ENCODE data around the gene NSMCE1.
"Not testable (repeated sequence)": the region's sequence is repeated elsewhere in the genome, so short reads cannot be mapped to it uniquely, and the experiment has no call there.

Gene NSMCE1

DNA sequence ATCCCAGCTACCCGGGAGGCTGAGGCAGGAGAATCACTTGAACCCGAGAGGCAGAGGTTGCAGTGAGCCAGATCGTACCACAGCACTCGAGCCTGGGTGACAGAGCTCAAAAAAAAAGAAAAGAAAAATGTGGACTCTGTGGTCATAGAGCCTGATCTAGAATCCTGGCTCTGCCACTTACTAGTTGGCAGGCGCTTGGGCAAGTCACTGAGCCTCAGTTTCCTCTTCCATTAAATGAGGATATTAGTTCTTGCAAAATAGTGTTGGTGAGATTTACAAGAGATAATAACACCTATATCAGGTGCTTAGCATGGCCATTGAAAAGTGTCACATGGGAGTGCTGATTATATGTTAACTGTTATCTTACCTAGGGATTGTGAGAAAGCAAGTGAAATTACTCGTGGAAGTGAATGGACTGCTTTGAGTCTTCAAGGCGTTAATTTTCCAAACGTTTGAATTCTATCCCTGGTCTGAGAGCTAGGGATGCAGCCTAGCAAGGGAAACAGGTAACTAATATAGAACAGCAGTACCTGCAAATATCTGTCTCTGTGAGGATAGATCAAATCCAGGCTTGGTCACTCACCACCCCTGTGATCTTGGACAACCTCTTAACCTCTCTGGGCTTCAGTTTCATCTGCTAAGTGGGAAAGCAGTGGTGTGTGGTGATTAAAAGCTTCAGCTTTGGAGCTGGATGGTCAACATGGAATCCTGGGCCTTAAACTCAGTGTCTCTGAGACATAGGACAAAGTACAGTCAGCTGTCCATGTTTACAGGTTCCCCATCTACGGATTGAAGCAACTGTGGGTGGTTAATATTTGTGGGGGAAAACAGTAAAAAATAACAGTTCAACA, 953 bp upstream of the NSMCE1 start:
- DNase-seq: no peak

DNA sequence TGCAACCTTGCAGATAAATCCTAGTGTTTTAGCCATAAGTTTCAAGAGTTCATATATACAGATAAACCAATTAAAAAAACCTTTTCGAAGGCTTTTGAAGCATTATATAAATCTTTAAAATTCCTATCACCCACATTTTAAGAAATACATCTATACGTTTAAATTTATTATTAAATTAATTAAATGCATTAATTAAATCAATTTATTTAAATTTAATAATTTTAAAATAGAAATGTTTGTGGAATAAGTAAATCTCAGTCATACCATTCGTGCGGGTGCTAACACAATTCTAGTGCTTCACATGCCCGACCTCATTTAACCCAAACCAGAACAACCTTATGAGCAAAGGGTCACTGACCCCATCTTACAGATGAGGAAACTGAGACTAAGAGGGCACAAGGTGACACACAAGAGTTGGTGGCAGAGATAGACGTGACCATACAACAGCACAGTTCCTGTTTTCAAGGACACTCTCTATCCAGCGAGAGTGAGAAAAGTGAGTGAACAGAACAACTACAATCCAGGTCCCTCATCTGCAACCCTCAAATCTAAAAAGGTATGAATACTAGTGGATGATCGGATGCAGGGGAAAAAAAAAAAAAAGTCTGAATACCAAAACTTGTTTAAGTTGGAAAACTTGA, 1.4 kb downstream of the NSMCE1 start:
- no peak for DNase-seq

- DNase-seq: no peak
These were observed 2.6 kb downstream of the NSMCE1 start for GRCh38 chr16:27265982-27266381.

GRCh38 chr16:27264151-27264550, 4.4 kb downstream of the NSMCE1 start:
- no peak for DNase-seq

DNA sequence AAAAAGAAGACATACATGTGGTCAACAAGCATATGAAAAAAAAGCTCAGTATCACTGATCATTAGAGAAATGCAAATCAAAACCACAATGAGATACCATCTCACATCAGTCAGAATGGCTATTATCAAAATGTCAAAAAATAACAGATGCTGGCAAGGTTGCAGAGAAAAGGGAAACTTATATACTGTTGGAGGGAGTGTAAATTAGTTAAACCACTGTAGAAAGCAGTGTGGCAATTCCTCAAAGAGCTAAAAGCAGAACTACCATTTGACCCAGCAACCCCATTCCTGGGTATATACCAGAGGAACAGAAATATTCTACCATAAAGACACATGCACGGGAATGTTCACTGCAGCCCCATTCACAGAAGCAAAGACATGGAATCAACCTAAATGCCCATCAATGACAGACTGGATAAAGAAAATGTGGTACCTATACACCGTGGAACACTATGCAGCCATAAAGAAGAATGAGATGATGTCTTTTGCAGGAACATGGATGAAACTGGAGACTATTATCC, 5.6 kb downstream of the NSMCE1 start:
- not testable (repeated sequence) for DNase-seq

- no peak for DNase-seq
These were observed 8.9 kb downstream of the NSMCE1 start for GRCh38 chr16:27259710-27260109.

GRCh38 chr16:27258241-27258734, 10.3 kb downstream of the NSMCE1 start:
- no peak for DNase-seq

DNA sequence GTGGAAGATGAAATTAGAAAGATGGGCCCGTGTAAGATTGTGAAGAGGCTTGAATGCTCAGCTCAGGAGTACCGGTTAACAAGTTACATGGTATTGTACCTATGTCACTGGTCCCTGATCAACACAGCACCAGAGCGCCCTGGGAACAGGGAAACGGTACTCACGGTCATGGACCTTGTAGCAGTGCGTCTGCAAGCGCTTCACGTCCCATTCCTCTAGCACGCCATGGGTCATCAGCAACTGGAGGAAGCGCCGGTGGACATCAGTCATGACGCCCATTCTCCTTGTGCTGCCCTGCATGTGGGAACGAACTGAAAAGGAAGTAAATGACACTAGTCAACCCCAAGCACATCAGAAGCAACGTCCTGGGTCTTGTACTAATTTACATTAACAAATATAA, 11.3 kb downstream of the NSMCE1 start:
- no peak for DNase-seq

- no peak for DNase-seq
These were observed 11.7 kb downstream of the NSMCE1 start for GRCh38 chr16:27256861-27257260.

- DNase-seq: no peak
These were observed 14.2 kb downstream of the NSMCE1 start for GRCh38 chr16:27254262-27254811.

DNA sequence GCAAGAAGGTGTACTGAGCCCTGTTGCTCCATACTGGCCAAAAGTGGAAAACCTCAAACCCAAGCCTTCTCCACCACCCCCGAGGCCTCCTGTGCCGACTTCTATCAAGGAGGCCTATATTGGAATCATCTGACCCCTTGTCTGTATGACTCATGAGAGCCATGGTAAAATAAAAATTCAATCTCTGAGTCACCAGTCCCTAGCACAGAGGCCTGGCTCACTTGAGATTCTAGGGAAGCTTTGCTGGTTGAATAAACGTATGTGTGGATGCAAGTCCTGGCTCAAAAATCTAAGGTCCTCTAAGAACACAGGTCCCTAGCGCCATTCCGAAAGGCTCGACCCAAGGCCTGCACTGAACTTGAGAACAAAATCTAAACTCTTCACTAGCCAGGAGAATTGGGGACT, 15.0 kb downstream of the NSMCE1 start:
- DNase-seq: no peak

DNA sequence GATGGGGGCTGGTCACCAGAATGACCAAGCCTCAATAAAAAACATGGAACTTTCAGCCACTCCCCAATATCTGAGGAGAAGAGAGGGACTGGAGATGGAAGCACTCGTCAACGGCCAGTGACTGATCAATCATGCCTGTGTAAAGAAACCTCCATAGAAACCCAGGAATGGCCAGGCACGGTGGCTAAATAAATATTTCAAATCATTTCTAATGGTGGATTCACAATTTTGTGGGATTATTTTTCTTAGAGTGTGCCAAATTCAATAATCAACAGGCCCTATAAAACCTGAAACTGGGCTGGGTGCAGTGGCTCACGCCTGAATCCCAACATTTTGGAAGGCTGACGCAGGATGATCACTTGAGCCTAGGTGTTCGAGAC, 16.4 kb downstream of the NSMCE1 start:
- no peak for DNase-seq

GRCh38 chr16:27251541-27252205, 16.9 kb downstream of the NSMCE1 start:
- no peak for DNase-seq

- not testable (repeated sequence) for DNase-seq
These were observed 19.7 kb downstream of the NSMCE1 start for GRCh38 chr16:27248886-27249285.

DNA sequence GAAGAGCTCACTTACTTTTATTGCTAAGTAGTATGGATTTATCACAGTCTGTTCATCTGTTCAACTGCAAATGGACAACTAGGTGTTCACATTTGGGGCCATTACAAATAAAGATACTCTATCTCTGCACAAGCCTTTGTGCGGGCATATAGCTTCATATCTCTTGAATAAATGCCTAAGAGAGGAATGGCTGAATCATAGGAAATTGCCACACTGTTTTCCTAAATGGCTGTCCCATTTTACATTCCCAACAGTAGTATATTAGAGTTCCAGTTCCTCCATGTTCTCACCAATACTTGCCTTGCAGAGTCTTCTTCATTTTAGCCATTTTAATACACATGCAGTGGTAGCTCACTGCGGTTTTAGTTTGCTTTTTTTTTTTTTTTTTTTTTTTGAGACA, 20.5 kb downstream of the NSMCE1 start:
- no peak for DNase-seq

- DNase-seq: not testable (repeated sequence)
These were observed 21.5 kb downstream of the NSMCE1 start for GRCh38 chr16:27247076-27247475.

DNA sequence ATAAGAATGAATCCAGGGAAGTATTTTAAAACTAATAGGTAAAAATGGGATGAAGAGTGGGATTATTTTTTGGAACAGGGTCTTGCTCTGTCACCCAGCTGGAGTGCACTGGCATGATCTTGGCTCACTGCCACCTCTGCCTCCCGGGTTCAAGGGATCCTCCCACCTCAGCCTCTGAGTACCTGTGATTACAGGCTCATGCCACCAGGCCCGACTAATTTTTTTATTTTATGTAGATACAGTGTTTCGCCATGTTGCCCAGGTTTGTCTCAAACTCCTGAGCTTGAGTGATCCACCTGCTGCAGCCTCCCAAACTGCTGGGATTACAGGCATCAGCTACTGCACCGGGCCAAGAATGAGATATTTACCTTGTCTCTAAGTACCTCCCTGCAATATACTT, 22.1 kb downstream of the NSMCE1 start:
- no peak for DNase-seq

DNA sequence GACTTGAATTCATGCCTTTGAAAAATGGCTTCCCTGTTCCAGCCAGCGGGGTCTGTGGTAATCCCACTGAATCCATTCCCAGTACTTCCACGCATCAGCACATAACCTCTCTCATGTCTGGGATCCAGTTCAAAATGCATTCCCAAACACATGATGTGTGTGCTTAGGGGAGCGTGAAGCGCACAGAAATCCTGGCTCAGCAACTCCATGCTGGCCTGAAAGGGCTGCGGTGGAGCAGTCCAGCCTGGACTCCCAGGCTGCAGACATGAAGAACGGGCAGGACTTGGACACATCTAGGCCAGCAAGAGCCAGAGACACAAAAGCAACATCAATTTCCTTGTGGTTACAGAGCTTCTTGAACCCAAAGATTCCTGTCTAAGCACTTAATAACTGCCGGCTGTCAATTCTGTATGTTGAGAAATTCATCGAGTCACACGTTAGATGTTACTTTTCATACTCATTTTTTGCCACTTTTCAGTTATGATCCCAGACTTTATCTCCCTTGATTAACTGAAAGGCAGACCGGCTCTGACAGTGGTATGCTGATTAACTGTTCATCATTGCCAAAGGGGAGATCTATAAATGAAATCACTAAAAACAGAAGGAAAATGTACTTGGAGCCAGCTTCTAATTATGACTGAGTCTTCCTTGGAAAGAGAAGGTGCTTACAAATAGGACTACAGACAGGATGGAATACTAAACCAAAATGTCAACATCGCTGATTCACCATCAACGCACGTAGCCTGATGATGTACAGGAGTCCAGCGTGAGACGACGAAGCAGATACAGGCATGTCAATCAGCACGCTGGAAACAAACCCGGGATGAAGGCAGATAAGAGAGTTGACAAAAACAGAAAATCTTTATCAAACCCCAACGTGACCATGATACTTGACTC, 23.0 kb downstream of the NSMCE1 start:
- DNase-seq: no peak

DNA sequence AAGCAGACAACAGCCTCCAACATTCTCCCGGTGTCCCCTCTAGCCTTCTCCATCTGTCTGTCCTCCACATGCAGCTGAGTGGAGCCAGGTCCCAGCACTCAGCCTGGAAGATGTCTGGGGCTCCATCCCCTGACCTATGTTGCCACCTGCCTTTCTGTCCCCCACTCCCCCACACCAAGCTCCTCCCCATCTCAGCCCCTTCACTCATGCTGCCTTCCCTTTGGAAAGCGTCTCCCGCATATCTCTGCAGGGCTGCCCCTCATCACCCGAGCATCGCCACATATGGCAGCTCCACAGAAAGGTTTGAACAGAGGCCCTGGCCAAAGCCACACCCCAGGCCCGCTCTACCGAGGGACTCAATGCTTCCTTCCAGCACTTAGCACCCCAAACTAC, 24.2 kb downstream of the NSMCE1 start:
- DNase-seq: no peak

- DNase-seq: no peak
These were observed 24.7 kb downstream of the NSMCE1 start for GRCh38 chr16:27243725-27244362.

DNA sequence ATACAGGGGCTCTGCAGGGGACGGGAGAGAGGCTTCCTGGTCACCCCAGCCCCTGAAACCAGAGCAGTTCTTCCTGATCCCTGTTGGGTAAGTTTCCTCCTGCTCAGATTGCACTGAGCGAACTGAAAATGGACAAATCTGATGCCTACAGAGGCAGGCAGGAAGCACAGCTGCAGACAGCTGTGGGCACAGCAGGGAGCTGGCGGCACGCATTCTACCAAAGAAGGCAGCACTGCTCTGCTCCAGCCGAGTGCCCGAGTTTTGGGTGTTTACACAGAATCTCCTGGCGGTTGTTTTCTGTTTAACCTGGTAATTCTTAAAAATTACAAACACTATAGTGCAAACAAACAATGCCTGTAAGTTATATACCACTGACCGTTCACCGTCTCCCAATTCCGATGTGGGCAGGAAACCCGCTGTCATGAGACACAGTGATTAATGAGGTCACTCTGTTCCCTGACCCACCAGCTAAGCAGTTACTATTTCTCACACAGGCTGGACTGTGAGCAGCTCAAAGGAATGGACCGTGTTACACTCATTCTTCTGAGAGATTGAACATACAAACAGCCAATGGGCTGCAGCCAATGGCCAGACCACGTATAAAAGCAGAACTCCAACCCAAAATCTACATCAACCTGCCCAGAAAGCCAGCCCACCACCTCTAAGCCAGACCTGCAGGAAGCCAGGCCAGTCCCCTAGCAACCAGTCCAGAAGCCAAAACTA, 25.5 kb downstream of the NSMCE1 start:
- no peak for DNase-seq
